Measurements from ENCODE around the gene ATP10B.

Gene ATP10B

GRCh38 chr5:160545832-160546231 lies 306.2 kb downstream of the ATP10B start:
- no peak for DNase-seq

GRCh38 chr5:160543395-160543794 lies 308.6 kb downstream of the ATP10B start:
- DNase-seq = no peak

DNA sequence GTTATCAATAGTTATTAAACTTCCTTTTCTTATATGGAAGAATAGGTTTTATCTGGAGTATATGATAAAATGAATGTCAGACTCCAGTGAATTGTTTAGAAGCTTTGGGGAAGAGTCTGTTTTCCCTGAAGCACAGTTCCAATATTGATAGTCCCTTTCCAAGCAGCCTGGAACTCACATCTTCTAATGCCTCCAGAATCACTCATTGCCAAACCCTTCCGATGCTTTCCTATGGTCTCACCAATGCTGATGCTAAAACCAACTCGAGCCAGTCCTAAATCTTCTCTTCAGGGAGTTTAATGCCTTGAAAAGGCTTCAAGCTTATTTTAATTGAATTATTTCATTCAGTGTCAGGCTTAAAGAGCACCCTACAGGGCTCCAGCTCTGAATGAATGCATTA lies 309.2 kb downstream of the ATP10B start:
- no peak for DNase-seq

DNA sequence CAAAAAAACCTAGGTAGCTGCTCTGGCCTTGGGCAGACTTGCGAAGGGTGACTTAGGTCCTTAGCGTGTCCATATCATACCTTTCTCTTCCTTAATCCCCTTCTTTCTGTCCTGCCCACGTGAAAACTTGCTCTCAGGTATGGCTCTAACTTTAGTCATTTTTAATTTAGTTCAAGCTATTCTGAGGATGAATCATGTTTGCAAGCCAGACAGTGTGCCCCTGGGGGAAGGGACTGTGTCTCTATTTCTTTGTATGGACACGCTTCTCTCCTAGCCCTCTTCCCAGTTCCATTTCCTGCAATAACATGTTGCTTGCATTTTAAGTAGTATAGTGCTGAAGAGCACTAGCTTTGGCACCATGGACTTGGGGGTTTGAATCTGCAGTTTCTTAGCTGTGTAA lies 309.7 kb downstream of the ATP10B start:
- no peak for DNase-seq

DNA sequence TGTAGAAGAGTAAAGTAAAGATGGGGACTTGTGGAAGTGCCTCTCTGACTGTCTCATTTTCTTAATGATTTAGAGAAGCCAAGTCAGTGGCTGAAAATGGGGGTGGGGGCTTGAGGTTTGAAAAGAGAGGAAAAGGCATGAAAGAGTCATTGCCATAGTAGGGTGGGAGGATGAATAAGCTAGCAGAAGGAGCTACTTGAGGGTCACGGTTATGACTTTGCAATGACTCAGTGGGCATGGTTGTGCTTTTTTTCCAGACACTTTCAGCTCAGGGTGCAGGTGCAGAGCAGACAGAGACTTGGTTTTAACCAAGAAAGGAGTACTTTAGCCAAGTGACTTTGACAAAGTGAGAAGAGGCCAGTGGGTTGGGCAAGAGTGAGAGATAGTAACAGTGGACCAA lies 312.6 kb downstream of the ATP10B start:
- no peak for DNase-seq

GRCh38 chr5:160537940-160538339 lies 314.1 kb downstream of the ATP10B start:
- DNase-seq = no peak

DNA sequence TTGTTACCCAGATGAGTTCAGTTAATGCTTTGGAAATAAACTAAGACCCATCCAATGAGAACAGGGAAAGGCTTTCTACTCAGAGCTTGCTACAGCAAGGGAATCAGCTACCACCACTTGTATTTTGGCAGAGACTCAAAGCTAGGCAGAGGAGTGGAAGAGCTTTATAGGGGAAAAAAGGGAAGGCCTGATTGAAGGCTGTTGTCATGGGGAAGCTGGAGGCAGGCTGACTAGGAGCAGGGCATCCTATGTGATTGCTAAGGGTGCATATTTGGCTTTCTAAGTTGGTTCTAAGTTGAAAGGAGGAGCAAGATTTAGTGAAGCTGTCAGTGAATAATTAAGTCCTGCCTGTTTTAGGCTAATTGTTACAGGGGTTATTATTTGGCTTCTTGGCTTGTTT lies 314.9 kb downstream of the ATP10B start:
- DNase-seq = no peak

DNA sequence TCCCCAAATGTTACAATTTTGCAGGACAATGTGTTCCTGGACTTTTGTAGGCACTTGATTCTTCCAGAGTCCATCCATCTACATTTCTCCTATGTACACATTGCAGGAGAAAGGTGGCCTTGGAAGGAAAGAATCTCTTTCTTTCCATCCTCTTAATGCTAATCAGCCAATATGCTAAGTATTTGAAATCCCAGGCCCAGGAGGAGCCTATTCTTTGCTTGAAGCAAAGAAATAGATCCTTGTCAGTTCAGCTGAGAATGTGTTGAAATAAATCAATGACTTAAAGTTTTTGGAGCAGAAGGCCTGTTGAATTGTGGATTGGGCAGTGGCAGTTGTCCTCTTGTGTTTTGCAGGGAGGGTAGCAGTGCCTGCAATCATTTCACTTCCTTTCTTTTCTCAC lies 317.1 kb downstream of the ATP10B start:
- DNase-seq = no peak

GRCh38 chr5:160534125-160534524 lies 317.9 kb downstream of the ATP10B start:
- DNase-seq = no peak

GRCh38 chr5:160525471-160526261 lies 326.3 kb downstream of the ATP10B start:
- DNase-seq = no peak

- no peak for DNase-seq
Observed at GRCh38 chr5:160524827-160525226, 327.2 kb downstream of the ATP10B start.

GRCh38 chr5:160523502-160524163 lies 328.4 kb downstream of the ATP10B start:
- no peak for DNase-seq

- DNase-seq = no peak
Observed at GRCh38 chr5:160521392-160521663, 330.7 kb downstream of the ATP10B start.

GRCh38 chr5:160520609-160521391 lies 331.2 kb downstream of the ATP10B start:
- no peak for DNase-seq

- no peak for DNase-seq
Observed at GRCh38 chr5:160516696-160517530, 335.1 kb downstream of the ATP10B start.

GRCh38 chr5:160514866-160515265 lies 337.1 kb downstream of the ATP10B start:
- DNase-seq = no peak

DNA sequence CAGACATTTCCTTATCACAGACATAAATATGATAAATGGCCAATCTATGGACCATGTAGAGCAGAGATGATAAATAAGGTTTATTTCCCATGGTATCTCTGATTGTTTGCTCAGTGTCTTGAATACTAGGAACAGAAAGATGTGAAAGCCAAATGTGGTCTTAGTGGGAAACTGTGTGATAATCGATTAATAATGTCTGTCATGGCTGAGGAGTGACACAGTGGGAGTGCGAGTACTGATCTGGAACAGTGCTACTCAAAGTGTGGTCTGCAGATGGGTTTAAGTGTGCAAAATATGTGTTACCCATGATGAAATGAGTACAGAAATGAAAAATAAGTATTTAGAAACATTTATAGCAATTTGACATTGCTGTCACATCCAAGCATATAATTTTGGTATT lies 337.8 kb downstream of the ATP10B start:
- no peak for DNase-seq

DNA sequence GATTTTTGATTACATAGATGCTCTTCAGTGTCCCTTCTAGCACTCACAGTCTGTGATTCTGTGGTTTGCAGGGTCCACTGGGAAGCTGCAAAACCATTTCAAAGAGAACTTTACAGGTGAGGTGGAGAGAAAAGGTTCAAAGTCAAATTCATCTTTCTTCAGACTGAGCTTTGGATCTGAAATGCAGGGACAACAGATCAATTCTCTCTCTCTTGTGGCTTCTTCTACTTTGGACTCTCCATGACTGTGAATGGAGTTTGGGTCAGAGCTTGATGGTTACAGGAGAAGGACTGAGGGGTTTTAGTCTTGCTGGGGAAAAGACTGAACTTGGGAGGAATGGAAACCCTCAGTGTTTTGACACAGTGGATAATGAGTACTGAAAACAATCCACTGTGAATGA lies 338.5 kb downstream of the ATP10B start:
- no peak for DNase-seq

Data from CD4-positive, alpha-beta T cell treated with Interleukin-4 for 1 hour (primary cell).